AG10803 (cell line): ENCODE data around the gene TTLL9.
"Not testable (repeated sequence)": the region's sequence is repeated elsewhere in the genome, so short reads cannot be mapped to it uniquely, and the experiment has no call there.

ENCODE experiments used
- DNase-seq: peaks from one replicate; pipeline ENCODE4 v3.0.0; 2010; ENCODE audit warnings: low read depth
- H3K4me3 ChIP-seq: 2 replicates; pipeline ENCODE4 v1.5.1; 2011; ENCODE audit warnings: mild to moderate bottlenecking, low read length, control low read depth
- CTCF ChIP-seq: conservative IDR thresholded peaks from 2 replicates; pipeline ENCODE4 v1.5.1; 2011; ENCODE audit warnings: mild to moderate bottlenecking, low read length, control low read depth, inconsistent platforms

The TTLL9 gene

GRCh38 chr20:31922181-31922580 is 51.7 kb downstream of the TTLL9 start:
- H3K4me3 ChIP-seq, result no peak overlapping the region
- TF ChIP-seq CTCF, result no peak
- no peak for DNase-seq

GRCh38 chr20:31922588-31922987 is 52.2 kb downstream of the TTLL9 start:
- TF ChIP-seq CTCF, result no peak
- no peak overlapping the region for H3K4me3 ChIP-seq
- no peak for DNase-seq

- no peak overlapping the region for H3K4me3 ChIP-seq
- TF ChIP-seq CTCF, result no peak
- DNase-seq, result no peak
These were observed 53.2 kb downstream of the TTLL9 start for GRCh38 chr20:31923388-31924331.

- H3K4me3 ChIP-seq, result no peak overlapping the region
- no peak for TF ChIP-seq CTCF
- no peak for DNase-seq
These were observed 54.1 kb downstream of the TTLL9 start for GRCh38 chr20:31924561-31924960.

- H3K4me3 ChIP-seq, result no peak overlapping the region
- DNase-seq, result no peak
- no peak for TF ChIP-seq CTCF
These were observed 55.2 kb downstream of the TTLL9 start for GRCh38 chr20:31925631-31926030.

- DNase-seq, result no peak
- TF ChIP-seq CTCF, result no peak
- no peak overlapping the region for H3K4me3 ChIP-seq
These were observed 56.1 kb downstream of the TTLL9 start for GRCh38 chr20:31926493-31926892.

GRCh38 chr20:31927627-31928159 is 57.3 kb downstream of the TTLL9 start:
- no peak for DNase-seq
- TF ChIP-seq CTCF, result no peak
- H3K4me3 ChIP-seq, result no peak overlapping the region

- DNase-seq, result not testable (repeated sequence)
These were observed 59.2 kb downstream of the TTLL9 start for GRCh38 chr20:31929631-31930030.

More at GRCh38 chr20:31929631-31930030, 59.2 kb downstream of the TTLL9 start:
- not testable (repeated sequence) for H3K4me3 ChIP-seq
